GM12873 (cell line): ENCODE results near the gene GOLGA2.

Experiments
- TF ChIP-seq, protein P1 (sequence below): IDR thresholded peaks from 2 replicates; pipeline ENCODE4 v1.5.1; 2012; ENCODE audit warnings: low read depth, mild to moderate bottlenecking, moderate library complexity, low read length, control low read depth; ENCODE audit not compliant: insufficient read depth; ENCODE audit errors: missing control alignments

The GOLGA2 gene

DNA sequence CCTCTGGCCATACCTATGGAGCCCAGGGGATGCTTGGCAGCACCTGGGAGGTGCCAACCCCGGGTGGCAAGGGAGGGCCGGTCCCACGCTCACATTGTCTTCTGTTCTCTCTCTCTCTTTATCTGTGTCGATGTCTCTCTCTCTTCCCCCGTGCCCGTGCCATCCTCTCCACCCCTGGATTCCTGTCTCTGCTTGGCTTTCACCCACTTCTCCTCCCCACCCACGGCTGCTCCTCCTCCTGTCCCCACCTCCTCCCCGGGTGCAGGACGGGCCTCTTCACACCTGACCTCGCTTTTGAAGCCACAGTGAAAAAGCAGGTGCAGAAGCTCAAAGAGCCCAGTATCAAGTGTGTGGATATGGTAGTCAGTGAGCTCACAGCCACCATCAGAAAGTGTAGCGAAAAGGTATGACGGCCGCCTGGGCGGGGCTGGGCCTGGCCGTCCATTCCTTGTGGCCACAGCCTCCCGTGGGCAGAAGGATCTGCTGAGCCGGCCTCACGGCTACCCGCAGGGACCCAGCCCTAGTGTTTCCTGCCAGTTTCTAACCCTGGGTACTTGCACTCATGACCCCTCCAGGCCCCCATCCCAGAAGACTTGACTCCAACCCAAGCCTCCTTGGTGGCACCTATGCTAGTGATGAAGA lies 49.9 kb downstream of the GOLGA2 start:
- TF ChIP-seq, protein P1, sequence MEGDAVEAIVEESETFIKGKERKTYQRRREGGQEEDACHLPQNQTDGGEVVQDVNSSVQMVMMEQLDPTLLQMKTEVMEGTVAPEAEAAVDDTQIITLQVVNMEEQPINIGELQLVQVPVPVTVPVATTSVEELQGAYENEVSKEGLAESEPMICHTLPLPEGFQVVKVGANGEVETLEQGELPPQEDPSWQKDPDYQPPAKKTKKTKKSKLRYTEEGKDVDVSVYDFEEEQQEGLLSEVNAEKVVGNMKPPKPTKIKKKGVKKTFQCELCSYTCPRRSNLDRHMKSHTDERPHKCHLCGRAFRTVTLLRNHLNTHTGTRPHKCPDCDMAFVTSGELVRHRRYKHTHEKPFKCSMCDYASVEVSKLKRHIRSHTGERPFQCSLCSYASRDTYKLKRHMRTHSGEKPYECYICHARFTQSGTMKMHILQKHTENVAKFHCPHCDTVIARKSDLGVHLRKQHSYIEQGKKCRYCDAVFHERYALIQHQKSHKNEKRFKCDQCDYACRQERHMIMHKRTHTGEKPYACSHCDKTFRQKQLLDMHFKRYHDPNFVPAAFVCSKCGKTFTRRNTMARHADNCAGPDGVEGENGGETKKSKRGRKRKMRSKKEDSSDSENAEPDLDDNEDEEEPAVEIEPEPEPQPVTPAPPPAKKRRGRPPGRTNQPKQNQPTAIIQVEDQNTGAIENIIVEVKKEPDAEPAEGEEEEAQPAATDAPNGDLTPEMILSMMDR, result no peak

DNA sequence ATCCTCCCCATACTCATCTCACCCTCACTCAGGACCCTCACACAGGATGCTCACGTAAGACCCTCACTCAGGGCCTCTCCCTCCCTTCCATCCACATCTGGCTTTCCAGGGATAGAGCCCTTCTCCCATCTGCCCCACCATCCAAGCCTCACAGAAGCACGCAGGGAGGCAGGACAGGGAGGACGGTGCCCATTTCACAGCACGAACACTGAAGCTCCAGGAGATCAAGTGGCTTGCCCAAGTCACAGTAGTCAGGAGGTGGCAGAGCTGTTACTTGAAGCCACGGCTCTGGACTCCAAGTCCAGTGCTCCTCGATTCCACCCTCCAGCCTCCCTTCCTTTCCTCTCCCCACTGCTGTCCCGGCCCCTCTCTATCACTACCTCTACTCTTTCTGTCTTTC lies 50.9 kb downstream of the GOLGA2 start:
- TF ChIP-seq, protein P1, result no peak

DNA sequence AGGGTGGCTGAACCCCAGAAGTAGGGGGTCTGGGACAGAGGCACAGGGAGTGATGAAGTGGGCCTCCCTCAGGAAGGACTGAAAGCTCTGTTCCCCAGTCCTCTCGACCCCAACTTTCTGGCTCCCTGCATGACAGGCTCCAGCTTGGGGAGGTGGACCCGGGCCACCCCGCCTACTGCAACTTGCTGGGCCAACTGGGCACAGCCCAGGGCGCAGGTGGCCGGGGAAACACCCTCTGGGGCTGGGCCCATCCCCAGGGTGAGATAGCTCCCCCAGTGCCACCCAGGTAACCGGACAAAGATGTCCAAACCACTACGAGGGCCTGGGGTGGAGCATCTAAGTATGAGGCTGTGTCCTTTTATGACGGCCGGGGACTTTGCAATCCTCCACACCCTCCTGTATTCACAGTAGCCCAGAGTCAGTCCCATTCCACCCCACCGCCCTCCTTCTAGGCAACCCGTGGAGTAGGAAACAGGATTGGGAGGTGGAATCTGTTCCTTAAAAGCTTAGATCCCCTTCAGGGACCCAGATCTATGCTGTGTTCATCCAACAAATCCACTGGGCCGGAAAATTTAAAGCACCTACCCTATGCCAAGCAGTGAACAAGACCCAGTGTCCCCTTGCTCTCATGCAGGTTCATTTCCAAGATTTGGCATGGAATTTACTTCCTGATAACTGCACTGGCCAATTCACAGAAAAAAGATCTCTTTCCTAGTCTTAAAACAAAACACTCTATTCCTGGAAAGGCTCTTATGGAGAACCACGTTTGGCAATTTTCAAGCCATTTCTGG lies 52.7 kb downstream of the GOLGA2 start:
- TF ChIP-seq, protein P1, result no peak

DNA sequence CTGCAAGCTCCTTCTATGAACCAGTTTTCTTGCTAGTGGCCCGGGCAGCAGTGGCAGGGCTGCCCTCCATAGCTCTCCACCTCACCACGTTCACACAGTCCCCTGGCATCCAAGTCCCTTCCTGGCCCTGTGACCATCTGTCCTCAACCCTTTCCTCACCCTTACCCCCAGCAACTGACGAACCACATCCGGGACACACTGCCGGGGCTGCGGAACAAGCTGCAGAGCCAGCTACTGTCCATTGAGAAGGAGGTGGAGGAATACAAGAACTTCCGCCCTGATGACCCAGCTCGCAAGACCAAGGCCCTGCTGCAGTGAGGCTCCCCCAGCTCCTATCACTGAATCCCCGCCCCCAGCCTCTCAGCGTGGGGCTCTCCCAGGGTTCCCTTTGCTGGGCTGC lies 53.8 kb downstream of the GOLGA2 start:
- TF ChIP-seq, protein P1, result no peak

DNA sequence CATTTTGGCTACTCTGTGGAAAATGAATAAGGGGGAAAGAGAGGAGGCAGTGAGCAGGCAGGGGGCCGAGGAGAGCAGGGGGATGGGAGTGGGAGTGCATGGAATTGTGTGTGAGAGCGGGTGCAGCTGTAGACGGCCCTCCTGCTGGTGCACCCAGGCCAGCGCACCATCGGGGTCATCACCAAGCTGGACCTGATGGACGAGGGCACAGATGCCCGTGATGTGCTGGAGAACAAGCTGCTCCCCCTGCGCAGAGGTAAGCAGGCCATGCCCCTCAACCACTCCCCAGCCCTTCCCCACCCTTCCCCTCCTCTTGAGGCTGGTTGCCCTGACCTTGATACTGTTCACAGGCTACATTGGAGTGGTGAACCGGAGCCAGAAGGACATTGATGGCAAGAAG lies 56.0 kb downstream of the GOLGA2 start:
- TF ChIP-seq, protein P1, result no peak

DNA sequence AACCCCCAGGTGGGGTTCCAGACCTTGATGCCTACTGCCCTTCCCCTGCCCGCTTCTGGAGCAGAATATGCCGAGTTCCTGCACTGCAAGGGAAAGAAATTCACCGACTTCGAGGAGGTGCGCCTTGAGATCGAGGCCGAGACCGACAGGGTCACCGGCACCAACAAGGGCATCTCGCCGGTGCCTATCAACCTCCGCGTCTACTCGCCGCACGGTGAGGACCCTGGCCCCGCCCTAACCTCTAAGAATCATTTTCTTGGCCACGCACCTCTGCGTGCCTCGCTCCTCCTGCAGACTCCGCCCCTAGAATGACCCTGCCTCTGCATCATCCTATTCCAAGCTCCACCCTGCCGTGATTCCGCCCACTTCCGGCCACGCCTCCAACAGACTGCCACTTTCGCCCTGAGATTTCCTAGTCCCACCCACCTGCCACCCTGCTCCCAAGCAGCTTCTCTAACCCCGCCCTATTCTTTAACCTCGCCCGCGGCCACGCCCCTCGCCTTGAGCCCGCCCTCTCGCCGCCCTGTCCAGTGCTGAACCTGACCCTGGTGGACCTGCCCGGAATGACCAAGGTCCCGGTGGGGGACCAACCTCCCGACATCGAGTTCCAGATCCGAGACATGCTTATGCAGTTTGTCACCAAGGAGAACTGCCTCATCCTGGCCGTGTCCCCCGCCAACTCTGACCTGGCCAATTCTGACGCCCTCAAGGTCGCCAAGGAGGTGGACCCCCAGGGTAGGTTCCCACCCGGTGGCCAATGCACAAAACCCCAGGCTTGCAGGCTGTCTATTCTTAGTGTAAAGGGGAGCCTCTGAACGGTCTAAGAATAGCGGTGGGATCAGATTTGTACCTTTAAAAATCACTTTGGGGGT lies 57.1 kb downstream of the GOLGA2 start:
- TF ChIP-seq, protein P1, result no peak

DNA sequence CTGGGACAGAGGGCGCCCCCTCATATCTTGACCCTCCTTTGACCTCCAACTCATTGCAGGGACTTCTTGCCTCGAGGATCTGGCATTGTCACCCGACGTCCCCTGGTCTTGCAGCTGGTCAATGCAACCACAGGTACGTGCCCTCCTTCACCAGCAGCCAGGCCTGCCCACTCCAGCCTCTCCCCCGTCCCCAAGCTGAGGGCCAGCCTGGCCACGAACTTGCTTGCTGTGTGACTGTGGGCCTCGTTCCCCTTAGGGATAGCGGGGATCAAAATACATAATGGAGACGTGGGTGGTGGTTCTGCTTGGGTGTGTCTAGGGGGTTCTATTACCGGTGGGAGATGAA lies 57.7 kb downstream of the GOLGA2 start:
- TF ChIP-seq, protein P1, result no peak
